Cardiac fibroblast (primary cell): Measurements from ENCODE around the gene ZBTB20.
A peak's percentile ranks its signal among the peaks of the same experiment; 100 is the strongest.

Experiments
- DNase-seq, 2 donors: peaks; one replicate each; pipeline versions ENCODE4 v3.0.0 to v3.0.0-alpha.2; 2010; ENCODE audit warnings: low read depth in 2 of 2
- H3K4me3 ChIP-seq, 2 donors: replicated peaks in 1 of 2; 1 replicate in 1 of 2; 2 replicates in 1 of 2; pipeline ENCODE4 v1.5.1; 2011; ENCODE audit warnings: low read depth in 2 of 2, low read length in 2 of 2, mild to moderate bottlenecking in 2 of 2, moderate library complexity in 1 of 2
- CTCF ChIP-seq: IDR thresholded peaks from one replicate; pipeline ENCODE4 v1.5.1; 2011; ENCODE audit warnings: low read depth, mild to moderate bottlenecking, low read length, inconsistent platforms

The ZBTB20 gene

GRCh38 chr3:114634635-114635034 lies 512.5 kb downstream of the ZBTB20 start:
- TF ChIP-seq CTCF, result no peak
- DNase-seq, result no peak
- no peak overlapping the region for H3K4me3 ChIP-seq

- DNase-seq, result no peak
- TF ChIP-seq CTCF, result no peak
- H3K4me3 ChIP-seq, result no peak overlapping the region
Observed at GRCh38 chr3:114632757-114633424, 514.2 kb downstream of the ZBTB20 start.

- peak; percentile 81 to 91 for DNase-seq
- H3K4me3 ChIP-seq, result no peak overlapping the region
- TF ChIP-seq CTCF, result no peak
Observed at GRCh38 chr3:114627770-114628169, 519.3 kb downstream of the ZBTB20 start.

GRCh38 chr3:114626751-114627150 lies 520.3 kb downstream of the ZBTB20 start:
- H3K4me3 ChIP-seq, result no peak overlapping the region
- DNase-seq, result no peak
- no peak for TF ChIP-seq CTCF

- no peak for TF ChIP-seq CTCF
- peak overlapping the region; percentile 41 to 58 for H3K4me3 ChIP-seq
- DNase-seq, result peak; percentile 97 to 98
Observed at GRCh38 chr3:114624571-114625181, 522.4 kb downstream of the ZBTB20 start.

- no peak for TF ChIP-seq CTCF
- DNase-seq, result peak; percentile 71 to 79
- H3K4me3 ChIP-seq, result peak overlapping the region; percentile 41 to 58
Observed at GRCh38 chr3:114624047-114624445, 523.0 kb downstream of the ZBTB20 start.
